ENCODE results near the gene SDC1.

GRCh38 chr2:20209373-20210109 is 15.4 kb downstream of the SDC1 start:
- TF ChIP-seq EP300 (IDR thresholded peaks at IDR 0.05; ENCODE audit: low read depth) (no peak), POLR2A (IDR thresholded peaks at IDR 0.05) (no peak), CTCF (IDR thresholded peaks at IDR 0.05) (no peak)
